ENCODE results near the gene NEURL1.

DNA sequence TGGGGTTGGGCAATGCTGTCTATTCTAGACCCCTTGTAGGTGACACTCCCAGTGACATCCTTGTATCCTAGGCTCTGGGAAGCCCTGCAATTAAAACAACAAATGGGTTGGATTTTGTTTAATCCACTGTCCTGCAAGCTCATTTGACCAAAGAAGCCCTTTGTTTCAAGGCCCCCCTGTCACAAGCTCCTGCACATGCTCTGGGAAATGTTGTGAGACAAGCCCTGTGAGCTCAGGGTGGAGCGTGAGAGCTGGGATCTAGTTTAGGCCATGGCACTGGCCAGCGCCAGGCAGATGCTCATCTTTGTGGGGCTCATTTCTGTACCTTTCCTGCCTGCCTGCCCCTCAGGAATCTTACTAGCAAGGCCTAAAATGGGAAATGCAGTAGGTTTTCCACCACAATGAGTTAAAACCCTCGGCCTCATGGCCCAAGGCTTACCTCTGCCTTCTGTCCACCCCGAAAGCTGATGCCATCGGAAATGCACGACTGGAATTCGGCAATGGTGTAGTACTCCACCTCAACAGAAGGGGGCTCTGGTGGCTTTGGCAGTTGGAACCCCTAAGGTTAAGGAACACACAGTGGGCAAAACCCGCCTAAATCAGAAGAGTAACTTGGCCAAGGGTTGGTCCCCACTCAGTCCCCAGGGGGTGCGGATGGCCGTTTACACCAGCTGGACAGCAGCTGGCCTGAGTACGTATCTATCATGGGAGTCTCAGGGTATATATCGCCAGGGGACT lies 112.0 kb downstream of the NEURL1 start:
- TF ChIP-seq, protein P1, sequence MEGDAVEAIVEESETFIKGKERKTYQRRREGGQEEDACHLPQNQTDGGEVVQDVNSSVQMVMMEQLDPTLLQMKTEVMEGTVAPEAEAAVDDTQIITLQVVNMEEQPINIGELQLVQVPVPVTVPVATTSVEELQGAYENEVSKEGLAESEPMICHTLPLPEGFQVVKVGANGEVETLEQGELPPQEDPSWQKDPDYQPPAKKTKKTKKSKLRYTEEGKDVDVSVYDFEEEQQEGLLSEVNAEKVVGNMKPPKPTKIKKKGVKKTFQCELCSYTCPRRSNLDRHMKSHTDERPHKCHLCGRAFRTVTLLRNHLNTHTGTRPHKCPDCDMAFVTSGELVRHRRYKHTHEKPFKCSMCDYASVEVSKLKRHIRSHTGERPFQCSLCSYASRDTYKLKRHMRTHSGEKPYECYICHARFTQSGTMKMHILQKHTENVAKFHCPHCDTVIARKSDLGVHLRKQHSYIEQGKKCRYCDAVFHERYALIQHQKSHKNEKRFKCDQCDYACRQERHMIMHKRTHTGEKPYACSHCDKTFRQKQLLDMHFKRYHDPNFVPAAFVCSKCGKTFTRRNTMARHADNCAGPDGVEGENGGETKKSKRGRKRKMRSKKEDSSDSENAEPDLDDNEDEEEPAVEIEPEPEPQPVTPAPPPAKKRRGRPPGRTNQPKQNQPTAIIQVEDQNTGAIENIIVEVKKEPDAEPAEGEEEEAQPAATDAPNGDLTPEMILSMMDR (IDR thresholded peaks at IDR 0.05; ENCODE audit: extremely low read depth in 1 of 2, insufficient read depth in 1 of 2, low read depth in 1 of 2, low read length in 2 of 2) = peak; percentile 63 to 71
- TF ChIP-seq, protein P2, sequence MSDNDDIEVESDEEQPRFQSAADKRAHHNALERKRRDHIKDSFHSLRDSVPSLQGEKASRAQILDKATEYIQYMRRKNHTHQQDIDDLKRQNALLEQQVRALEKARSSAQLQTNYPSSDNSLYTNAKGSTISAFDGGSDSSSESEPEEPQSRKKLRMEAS (IDR thresholded peaks at IDR 0.05; ENCODE audit: insufficient read depth, insufficient read length) = no peak
- no peak for TF ChIP-seq JUN (IDR thresholded peaks at IDR 0.05; ENCODE audit: borderline replicate concordance, insufficient read depth, insufficient read length, low read depth)
- TF ChIP-seq MYC (IDR thresholded peaks at IDR 0.05; ENCODE audit: low read depth, low read length) = no peak
- TF ChIP-seq POLR2A (IDR thresholded peaks at IDR 0.05; ENCODE audit: low read depth, low read length) = no peak
- no peak for TF ChIP-seq EZH2 (IDR thresholded peaks at IDR 0.05; ENCODE audit: borderline replicate concordance, low read depth, low read length, severe bottlenecking)
- no peak for TF ChIP-seq POLR2AphosphoS5 (IDR thresholded peaks at IDR 0.05; ENCODE audit: insufficient read depth, low read depth, low read length)

All from endothelial cell of umbilical vein (primary cell).